GM12878 (cell line): ENCODE measurements around the gene CST8. TPM values are rescaled to one million over a fixed set of nuclear protein-coding genes. Genes with fewer than 3 reads are reported as not detected.

Experiments used
- ATAC-seq: fragments of 200-7000 bp; cut with Tn5 transposase; 3 replicates; pipeline ENCODE4 v1.9.1; 2020; ENCODE audit warnings: mild to moderate bottlenecking, moderate library complexity
- BruUV-seq: library from RNA; stranded (reverse); fragments of 400-500 nt; replicated peaks from 2 replicates; lab custom pipeline; 2021; lab: Mats Ljungman, UMichigan
- CTCF ChIA-PET: fragments of 300-600 bp; sonication (Branson Sonifier 250); formaldehyde crosslinking; extraction: SDS; loops from one replicate; lab custom pipeline; 2021; ENCODE audit warnings: inconsistent platforms; lab: Yijun Ruan, JAX
- POLR2A ChIA-PET: fragments of 350-600 bp; formaldehyde crosslinking; extraction: SDS; loops from one replicate; lab custom pipeline; 2021; ENCODE audit warnings: inconsistent platforms; lab: Charles Lee
- RAD21 ChIA-PET: fragments of 300-600 bp; sonication (Branson Sonifier 250); formaldehyde crosslinking; loops from one replicate; lab custom pipeline; 2023; ENCODE audit warnings: antibody characterized with exemption; ENCODE audit not compliant: unreplicated experiment; lab: Charles Lee
- SMC1A ChIA-PET: fragments of 300-600 bp; sonication (Branson Sonifier 250); formaldehyde crosslinking; loops from one replicate; lab custom pipeline; 2023; ENCODE audit not compliant: unreplicated experiment, uncharacterized antibody; lab: Charles Lee
- DNase-seq: peaks from one replicate; pipeline ENCODE4 v3.0.0-alpha.2; 2011; ENCODE audit warnings: low read depth, low spot score
- FAIRE-seq: peaks from 3 replicates; lab custom pipeline; 2011; peaks lifted over from hg19 to GRCh38; lab: Jason Lieb, UNC
- H2AFZ ChIP-seq: 2 replicates; pipeline ENCODE4 v1.6.0; 2011; ENCODE audit warnings: low read depth, low read length, control low read depth; ENCODE audit not compliant: control insufficient read depth
- H3K27ac ChIP-seq: 2 replicates; pipeline ENCODE4 v1.5.1; 2011; ENCODE audit warnings: control low read depth; ENCODE audit not compliant: control insufficient read depth, insufficient read depth
- H3K27me3 ChIP-seq, 2 experiments: replicated peaks in 1 of 2; 2 replicates each; pipeline versions ENCODE4 v1.6.0 to v1.6.1; 2011; ENCODE audit warnings: low read length in 1 of 2; ENCODE audit not compliant: control insufficient read depth in 2 of 2, insufficient read depth in 2 of 2
- H3K36me3 ChIP-seq, 2 experiments: 2 replicates each; pipeline ENCODE4 v1.5.1; 2011; ENCODE audit warnings: low read length in 1 of 2; ENCODE audit not compliant: control insufficient read depth in 2 of 2, insufficient read depth in 2 of 2
- H3K4me1 ChIP-seq: 2 replicates; pipeline ENCODE4 v1.6.1; 2011; ENCODE audit warnings: mild to moderate bottlenecking, low read length, moderate library complexity, mixed read lengths; ENCODE audit not compliant: control insufficient read depth, insufficient read depth
- H3K4me2 ChIP-seq: 2 replicates; pipeline ENCODE4 v1.6.0; 2011; ENCODE audit warnings: control low read depth; ENCODE audit not compliant: control insufficient read depth, insufficient read depth
- H3K4me3 ChIP-seq: fragments of 200-600 bp; sonication (generic); 2 replicates; pipeline ENCODE4 v1.5.1; 2016
- H3K79me2 ChIP-seq: 2 replicates; pipeline ENCODE4 v1.6.0; 2011; ENCODE audit warnings: low read length; ENCODE audit not compliant: control insufficient read depth, insufficient read depth
- H3K9ac ChIP-seq: 2 replicates; pipeline ENCODE4 v1.8.0; 2011; ENCODE audit warnings: low read length, control low read depth, mixed read lengths; ENCODE audit not compliant: control insufficient read depth, insufficient read depth
- H3K9me3 ChIP-seq: replicated peaks from 3 replicates; pipeline ENCODE4 v1.5.1; 2011; ENCODE audit warnings: mild to moderate bottlenecking, low read length; ENCODE audit not compliant: control insufficient read depth, insufficient read depth
- H4K20me1 ChIP-seq: 2 replicates; pipeline ENCODE4 v1.6.0; 2011; ENCODE audit not compliant: control insufficient read depth, insufficient read depth
- BHLHE40 ChIP-seq, 2 experiments: fragments of 450-650 bp in 1 of 2; IDR thresholded peaks; 2 replicates each; pipeline ENCODE4 v1.6.1; 2011 to 2017; ENCODE audit warnings: low read depth in 2 of 2, borderline replicate concordance in 1 of 2, improper control_type of control experiment in 1 of 2, low read length in 1 of 2, mild to moderate bottlenecking in 1 of 2
- LARP7 ChIP-seq: fragments of 450-650 bp; IDR thresholded peaks from 2 replicates; pipeline ENCODE4 v1.6.1; 2017; ENCODE audit warnings: mild to moderate bottlenecking
- MLLT1 ChIP-seq: fragments of 450-650 bp; IDR thresholded peaks from 2 replicates; pipeline ENCODE4 v1.6.1; 2016; ENCODE audit warnings: mild to moderate bottlenecking
- PAX5 ChIP-seq: IDR thresholded peaks from 2 replicates; pipeline ENCODE4 v1.6.1; 2011; ENCODE audit warnings: low read depth, low read length, borderline replicate concordance
- RAD21 ChIP-seq: IDR thresholded peaks from 2 replicates; pipeline ENCODE4 v1.6.1; 2011; ENCODE audit warnings: mild to moderate bottlenecking, low read depth, low read length, moderate library complexity; ENCODE audit not compliant: insufficient read depth
- SMC3 ChIP-seq: IDR thresholded peaks from 2 replicates; pipeline ENCODE4 v1.6.1; 2011; ENCODE audit warnings: low read length, improper control_type of control experiment, borderline replicate concordance
- YY1 ChIP-seq: IDR thresholded peaks from 2 replicates; pipeline ENCODE4 v1.6.1; 2011; ENCODE audit warnings: low read depth, mild to moderate bottlenecking, low read length
- WGBS: methylation state at CpG from one replicate; pipeline ENCODE4 v1.1.6; 2016; ENCODE audit warnings: low lambda C conversion rate; ENCODE audit not compliant: insufficient replicate concordance, insufficient coverage; ENCODE audit errors: missing lambda C conversion rate; 5-methylcytosine and 5-hydroxymethylcytosine counted together
- in situ Hi-C: fragments of 300-500 bp; cut with MboI; formaldehyde crosslinking; loops from 9 replicates; pipeline ENCODE4 v1.14.3; 2018; ENCODE audit warnings: mixed read lengths
- intact Hi-C: fragments of 100-400 bp; cut with micrococcal nuclease; formaldehyde crosslinking; loops from one replicate; pipeline ENCODE4 v1.14.2; 2022; ENCODE audit not compliant: unreplicated experiment
- polyA plus RNA-seq, 11 experiments: library from polyadenylated mRNA; depleted of rRNA in 4 of 11; unstranded in 6 of 11; stranded (reverse) in 5 of 11; fragments of >200 nt; fragmentation: Nextera tagmentation in 4 of 11; fragmentation: Illumina TruSeq in 1 of 11; extraction: Ambion mirVana in 4 of 11; extraction: Trizol in 1 of 11; gene quantifications; 1 replicate in 1 of 11; 2 replicates in 10 of 11; pipeline versions ENCODE4 v1.2.1 to v1.2.3, GENCODE V29; 2011 to 2016; ENCODE audit warnings: inconsistent platforms in 2 of 11, missing spikeins in 2 of 11, low read depth in 1 of 11
- total RNA-seq, 4 experiments: library from RNA; depleted of rRNA in 3 of 4; stranded (reverse); fragments of >200 nt in 3 of 4; fragmentation: Illumina TruSeq in 1 of 4; extraction: Trizol in 1 of 4; gene quantifications; 2 replicates each; pipeline versions ENCODE4 v1.2.1 to v1.2.3, GENCODE V29; 2013 to 2021
- TF ChIP-seq, protein P1 (sequence below), 3 experiments: IDR thresholded peaks in 2 of 3; conservative IDR thresholded peaks in 1 of 3; 2 replicates each; pipeline ENCODE4 v1.5.1; 2011; ENCODE audit warnings: low read depth in 3 of 3, low read length in 3 of 3, mild to moderate bottlenecking in 3 of 3, control low read depth in 2 of 3, moderate library complexity in 2 of 3, inconsistent platforms in 1 of 3, mixed read lengths in 1 of 3; ENCODE audit not compliant: control insufficient read depth in 2 of 3, insufficient read depth in 1 of 3; ENCODE audit errors: extremely low read depth in 1 of 3

CST8 gene
- total and polyA plus RNA-seq, 10 of the 15 experiments (the other 5 are each of a cell fraction or from before 2014, with no cell fraction given): not detected

GRCh38 chr20:23441850-23442313 lies 49.0 kb upstream of the CST8 start:
- WGBS: under 1% methylated on average over 8 of the region's 8 CpGs
- SMC1A ChIA-PET: interaction anchor here (1.0 to 1.8 kb wide), 6 partner anchors 92 to 202 kb away, joined by 3 to 6 read pairs (median 4); no protein-coding TSS in a partner anchor
- Histone ChIP-seq H4K20me1 (no peaks in the 10 kb centered on the region), H3K27ac (no peak overlapping the region), H3K4me2 (no peak overlapping the region), H2AFZ (no peak overlapping the region), H3K27me3 (no peaks in the 10 kb centered on the region), H3K9me3 (no peaks in the 10 kb centered on the region), H3K4me1 (peaks cover 3% of the 10 kb centered on the region; the same call in 1 of the 2 replicates), H3K9ac (no peak overlapping the region), H3K4me3 (no peak overlapping the region), H3K79me2 (no peaks in the 10 kb centered on the region), H3K36me3 (no peaks in the 10 kb centered on the region)
- CTCF ChIA-PET: interaction anchor here (0.7 to 4.1 kb wide), 15 partner anchors 17 to 750 kb away, joined by 3 to 44 read pairs (median 5); partner anchors contain the start of genes CST9 and NXT1
- in situ Hi-C loops (no loop called here), intact Hi-C loops (loop anchor here (1.0 to 5.0 kb wide), 2 partner anchors 164 to 225 kb away; no protein-coding TSS in a partner anchor)
- DNase-seq (peak; percentile 43), FAIRE-seq (peak; percentile 80), ATAC-seq (peak; percentile 89)
- RAD21 ChIA-PET: interaction anchor here (0.9 to 3.5 kb wide), 6 partner anchors 21 to 168 kb away, joined by 3 to 15 read pairs (median 4); partner anchors contain the start of genes CST9, NAPB and NXT1
- POLR2A ChIA-PET: no interaction called here
- TF ChIP-seq, protein P1, sequence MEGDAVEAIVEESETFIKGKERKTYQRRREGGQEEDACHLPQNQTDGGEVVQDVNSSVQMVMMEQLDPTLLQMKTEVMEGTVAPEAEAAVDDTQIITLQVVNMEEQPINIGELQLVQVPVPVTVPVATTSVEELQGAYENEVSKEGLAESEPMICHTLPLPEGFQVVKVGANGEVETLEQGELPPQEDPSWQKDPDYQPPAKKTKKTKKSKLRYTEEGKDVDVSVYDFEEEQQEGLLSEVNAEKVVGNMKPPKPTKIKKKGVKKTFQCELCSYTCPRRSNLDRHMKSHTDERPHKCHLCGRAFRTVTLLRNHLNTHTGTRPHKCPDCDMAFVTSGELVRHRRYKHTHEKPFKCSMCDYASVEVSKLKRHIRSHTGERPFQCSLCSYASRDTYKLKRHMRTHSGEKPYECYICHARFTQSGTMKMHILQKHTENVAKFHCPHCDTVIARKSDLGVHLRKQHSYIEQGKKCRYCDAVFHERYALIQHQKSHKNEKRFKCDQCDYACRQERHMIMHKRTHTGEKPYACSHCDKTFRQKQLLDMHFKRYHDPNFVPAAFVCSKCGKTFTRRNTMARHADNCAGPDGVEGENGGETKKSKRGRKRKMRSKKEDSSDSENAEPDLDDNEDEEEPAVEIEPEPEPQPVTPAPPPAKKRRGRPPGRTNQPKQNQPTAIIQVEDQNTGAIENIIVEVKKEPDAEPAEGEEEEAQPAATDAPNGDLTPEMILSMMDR (IDR thresholded peaks at IDR 0.05 in 2 of 3, conservative IDR thresholded peaks at IDR 0.05 in 1 of 3; ENCODE audit: control insufficient read depth in 2 of 3, extremely low read depth in 1 of 3, insufficient read depth in 1 of 3, low read depth in 3 of 3, low read length in 3 of 3): peak; percentile 86 to 89 (median 88)
- TF ChIP-seq BHLHE40 (IDR thresholded peaks at IDR 0.05; ENCODE audit: borderline replicate concordance in 1 of 2, low read depth in 2 of 2, low read length in 1 of 2): 0 out of 4 replicates have a peak, but pooled peaks of 1 of the 2 experiments have one; percentile 8
- TF ChIP-seq YY1: 0 out of 2 replicates have a peak, but pooled peaks have one; percentile 15
- TF ChIP-seq PAX5: no peak
- TF ChIP-seq RAD21: peak; percentile 80
- 0 out of 2 replicates have a peak, but pooled peaks have one; percentile 35 for TF ChIP-seq LARP7
- TF ChIP-seq SMC3: peak; percentile 81
- no peak for TF ChIP-seq MLLT1
- BruUV-seq: no TSS peak
